Right lobe of liver (tissue), 6 donors: ENCODE measurements around the gene CTTNBP2. TPM values are rescaled to one million over a fixed set of nuclear protein-coding genes. Genes with fewer than 3 reads are reported as not detected.

Experiments used
- ATAC-seq, 4 donors: fragments of 200-7000 bp; cut with Tn5 transposase; one replicate each; pipeline ENCODE4 v1.9.1; 2020; ENCODE audit warnings: mild to moderate bottlenecking in 4 of 4, moderate library complexity in 4 of 4
- DNase-seq, 3 donors: peaks; one replicate each; pipeline ENCODE4 v3.0.0-alpha.2; 2020
- H3K27ac ChIP-seq, 3 donors: fragments of 200-600 bp; one replicate each; pipeline ENCODE4 v1.8.0; 2022
- H3K27me3 ChIP-seq, 2 donors: fragments of 200-600 bp; one replicate each; pipeline ENCODE4 v1.8.0; 2022
- H3K36me3 ChIP-seq, 4 donors: fragments of 200-600 bp; sonication (generic) in 1 of 4; one replicate each; pipeline versions ENCODE4 v1.5.1 to v1.8.0; 2017 to 2022; ENCODE audit warnings: control low read depth in 1 of 4
- H3K4me1 ChIP-seq, 4 donors: fragments of 200-600 bp; sonication (generic) in 1 of 4; one replicate each; pipeline versions ENCODE4 v1.5.1 to v1.8.0; 2017 to 2022; ENCODE audit warnings: control low read depth in 1 of 4
- H3K4me3 ChIP-seq, 3 donors: fragments of 200-600 bp; one replicate each; pipeline ENCODE4 v1.8.0; 2022
- H3K9me3 ChIP-seq, 4 donors: fragments of 200-600 bp; sonication (generic) in 1 of 4; one replicate each; pipeline versions ENCODE4 v1.5.1 to v1.8.0; 2017 to 2022; ENCODE audit warnings: control low read depth in 1 of 4
- CTCF ChIP-seq, 4 donors: fragments of 200-600 bp in 3 of 4; fragments of 450-650 bp in 1 of 4; IDR thresholded peaks; one replicate each; pipeline versions ENCODE4 v1.5.1 to v1.8.0; 2016 to 2022; ENCODE audit warnings: antibody characterized with exemption in 4 of 4, mild to moderate bottlenecking in 2 of 4
- POLR2A ChIP-seq: fragments of 450-650 bp; IDR thresholded peaks from one replicate; pipeline ENCODE4 v1.6.1; 2017; ENCODE audit warnings: antibody characterized with exemption, mild to moderate bottlenecking
- WGBS: methylation state at CpG from one replicate; pipeline ENCODE4 v1.1.6; 2018; ENCODE audit warnings: low coverage, low lambda C conversion rate; ENCODE audit not compliant: insufficient coverage; ENCODE audit errors: missing lambda C conversion rate; 5-methylcytosine and 5-hydroxymethylcytosine counted together
- intact Hi-C, 2 donors: fragments of 100-400 bp; cut with DNase I; formaldehyde crosslinking; loops; one replicate each; pipeline versions ENCODE4 v1.11.2 to v1.14.1; 2022
- total RNA-seq, 6 experiments: library from RNA; depleted of rRNA in 2 of 6; stranded (reverse); fragments of >200 nt in 2 of 6; fragmentation: NEBNext Ultra II Directional in 3 of 6; extraction: Animal tissue kit (Norgen Biotek cat#: 25700) in 3 of 6; gene quantifications; one replicate each; pipeline versions ENCODE4 v1.1.0 to v1.2.4, GENCODE V29; 2016 to 2023
- donor health status: DM: no; HTN: yes; CAD: no.
- donor health status: DM: no; HTN: no; CAD: no.
- donor health status: DM: no; HTN: no; CAD: no.
- donor health status: DM: no; HTN: yes; CAD: no.
- donor health status: DM: no; HTN: yes; CAD: no.

The CTTNBP2 gene
- total RNA-seq, 6 experiments from 2014 or later, result 0.31 to 3.0 (median 1.9) TPM

GRCh38 chr7:117816727-117817126 is 56.5 kb downstream of the CTTNBP2 start:
- Histone ChIP-seq H3K9me3 (no peaks in the 10 kb centered on the region), H3K27me3 (no peaks in the 10 kb centered on the region), H3K4me1 (no peaks in the 10 kb centered on the region), H3K4me3 (no peak overlapping the region), H3K36me3 (no peaks in the 10 kb centered on the region), H3K27ac (no peak overlapping the region)
- TF ChIP-seq CTCF (IDR thresholded peaks at IDR 0.05), result no peak
- TF ChIP-seq POLR2A, result no peak
- ATAC-seq (no peak), DNase-seq (no peak)
- intact Hi-C loops, result no loop called here
- 60% methylated on average over 6 of the region's 7 CpGs for WGBS

- ATAC-seq (no peak), DNase-seq (no peak)
- 84% methylated on average over 2 of the region's 2 CpGs for WGBS
- Histone ChIP-seq H3K9me3 (no peaks in the 10 kb centered on the region), H3K27ac (no peak overlapping the region), H3K27me3 (no peaks in the 10 kb centered on the region), H3K36me3 (no peaks in the 10 kb centered on the region), H3K4me3 (no peak overlapping the region), H3K4me1 (peaks cover 0 to 21% (median 6%) of the 10 kb centered on the region in 4 donors)
- intact Hi-C loops, result no loop called here
- no peak for TF ChIP-seq POLR2A
These were observed 61.5 kb downstream of the CTTNBP2 start for GRCh38 chr7:117811696-117812095.

- Histone ChIP-seq H3K9me3 (no peaks in the 10 kb centered on the region), H3K4me3 (no peak overlapping the region), H3K4me1 (peaks cover 0 to 21% (median 6%) of the 10 kb centered on the region in 4 donors), H3K27ac (no peak overlapping the region), H3K27me3 (no peaks in the 10 kb centered on the region), H3K36me3 (no peaks in the 10 kb centered on the region)
- TF ChIP-seq CTCF (IDR thresholded peaks at IDR 0.05) (no peak), POLR2A (no peak)
- no peak for DNase-seq
- intact Hi-C loops, result no loop called here
- ATAC-seq, result no peak
- WGBS, result 79% methylated on average over 6 of the region's 6 CpGs
These were observed 62.4 kb downstream of the CTTNBP2 start for GRCh38 chr7:117810642-117811512.

- intact Hi-C loops, result no loop called here
- Histone ChIP-seq H3K36me3 (no peaks in the 10 kb centered on the region), H3K4me1 (peaks cover 0 to 21% (median 6%) of the 10 kb centered on the region in 4 donors), H3K9me3 (no peaks in the 10 kb centered on the region), H3K27ac (no peak overlapping the region), H3K27me3 (no peaks in the 10 kb centered on the region), H3K4me3 (no peak overlapping the region)
- 72% methylated on average over 3 of the region's 3 CpGs for WGBS
- TF ChIP-seq POLR2A (no peak), CTCF (IDR thresholded peaks at IDR 0.05) (no peak)
- ATAC-seq (peak in 2 of 4 donors; percentile 36 to 39), DNase-seq (no peak)
These were observed 63.3 kb downstream of the CTTNBP2 start for GRCh38 chr7:117809958-117810357.
